HG02981 (cell line): Measurements from ENCODE around the gene ADAM17.
"Not testable (repeated sequence)": the region's sequence is repeated elsewhere in the genome, so short reads cannot be mapped to it uniquely, and the experiment has no call there.

ENCODE experiments used
- ATAC-seq: cut with Tn5 transposase; IDR thresholded peaks from one replicate; pipeline ENCODE4 v1.9.1; 2021; ENCODE audit warnings: mild to moderate bottlenecking, moderate library complexity; ENCODE audit not compliant: unreplicated experiment

ADAM17 gene

GRCh38 chr2:9527995-9528787, 27.4 kb downstream of the ADAM17 start:
- ATAC-seq, result no peak

- ATAC-seq, result no peak
These were observed 30.4 kb downstream of the ADAM17 start for GRCh38 chr2:9525266-9525665.

- ATAC-seq, result no peak
These were observed 31.3 kb downstream of the ADAM17 start for GRCh38 chr2:9524291-9524690.

GRCh38 chr2:9519250-9519649, 36.4 kb downstream of the ADAM17 start:
- ATAC-seq, result no peak

GRCh38 chr2:9518780-9519179, 36.9 kb downstream of the ADAM17 start:
- ATAC-seq, result no peak

GRCh38 chr2:9518163-9518562, 37.5 kb downstream of the ADAM17 start:
- ATAC-seq, result no peak

GRCh38 chr2:9517118-9517782, 38.4 kb downstream of the ADAM17 start:
- no peak for ATAC-seq

GRCh38 chr2:9513946-9514345, 41.7 kb downstream of the ADAM17 start:
- ATAC-seq, result not testable (repeated sequence)

- no peak for ATAC-seq
These were observed 46.7 kb downstream of the ADAM17 start for GRCh38 chr2:9508931-9509330.

- ATAC-seq, result no peak
These were observed 57.4 kb downstream of the ADAM17 start for GRCh38 chr2:9498210-9498609.

GRCh38 chr2:9497017-9497416, 58.6 kb downstream of the ADAM17 start:
- ATAC-seq, result no peak

GRCh38 chr2:9494081-9494480, 61.5 kb downstream of the ADAM17 start:
- ATAC-seq, result no peak

GRCh38 chr2:9493478-9493877, 62.2 kb downstream of the ADAM17 start:
- no peak for ATAC-seq

- no peak for ATAC-seq
These were observed 62.7 kb downstream of the ADAM17 start for GRCh38 chr2:9492927-9493326.

- ATAC-seq, result no peak
These were observed 64.8 kb downstream of the ADAM17 start for GRCh38 chr2:9490789-9491188.

GRCh38 chr2:9488583-9489547, 66.8 kb downstream of the ADAM17 start:
- no peak for ATAC-seq

GRCh38 chr2:9484533-9484932, 71.1 kb downstream of the ADAM17 start:
- ATAC-seq, result no peak

GRCh38 chr2:9483107-9483506, 72.5 kb downstream of the ADAM17 start:
- no peak for ATAC-seq

- ATAC-seq, result no peak
These were observed 75.5 kb downstream of the ADAM17 start for GRCh38 chr2:9480157-9480556.

- no peak for ATAC-seq
These were observed 77.1 kb downstream of the ADAM17 start for GRCh38 chr2:9478526-9478925.

GRCh38 chr2:9477914-9478313, 77.7 kb downstream of the ADAM17 start:
- ATAC-seq, result no peak
